Measurements from ENCODE around the gene RUFY2.

Gene RUFY2

GRCh38 chr10:68305854-68306253, 101.2 kb downstream of the RUFY2 start:
- TF ChIP-seq POLR2AphosphoS5 (IDR thresholded peaks at IDR 0.05; ENCODE audit: low read depth, low read length) (no peak), TAF1 (IDR thresholded peaks at IDR 0.05; ENCODE audit: borderline replicate concordance, insufficient read depth, low read length) (no peak), SIN3A (IDR thresholded peaks at IDR 0.05; ENCODE audit: borderline replicate concordance, insufficient read depth, low read length) (no peak)

DNA sequence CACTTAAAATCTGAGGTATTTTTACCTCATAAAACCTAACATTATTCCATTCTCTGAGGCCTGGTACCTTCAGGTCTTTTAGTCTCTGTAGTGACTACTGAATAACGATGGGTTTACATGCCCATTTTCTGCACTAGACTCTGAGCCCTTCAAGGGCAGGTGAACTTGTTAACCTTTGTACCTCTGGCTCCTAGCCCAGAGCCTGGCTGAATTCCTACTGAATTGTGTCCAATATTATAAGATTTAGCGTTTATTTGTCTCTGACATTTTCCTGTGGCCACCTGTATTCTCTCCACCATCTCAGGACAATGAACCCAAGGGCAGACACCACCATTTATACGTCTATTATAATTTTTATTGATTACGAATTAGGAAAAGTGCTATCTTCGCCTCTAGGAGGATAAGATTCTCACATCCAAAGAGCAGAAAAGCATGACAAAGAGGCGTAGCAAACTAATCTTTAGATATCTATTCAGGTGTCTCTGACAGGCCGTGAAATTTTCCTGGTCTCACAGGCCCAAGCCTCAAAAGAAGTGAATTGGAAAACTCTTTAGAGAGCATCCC, 103.1 kb downstream of the RUFY2 start:
- no peak for TF ChIP-seq SIN3A (IDR thresholded peaks at IDR 0.05; ENCODE audit: borderline replicate concordance, insufficient read depth, low read length)
- TF ChIP-seq FOXP2 (optimal IDR thresholded peaks at IDR 0.05; ENCODE audit: borderline replicate concordance, extremely low read depth, extremely low read length, insufficient read depth), result no peak
- no peak for TF ChIP-seq TAF1 (IDR thresholded peaks at IDR 0.05; ENCODE audit: borderline replicate concordance, insufficient read depth, low read length)
- no peak for TF ChIP-seq POLR2AphosphoS5 (IDR thresholded peaks at IDR 0.05; ENCODE audit: low read depth, low read length)
- no peak for TF ChIP-seq REST (IDR thresholded peaks at IDR 0.05; ENCODE audit: insufficient read depth in 1 of 2, low read depth in 2 of 2, low read length in 2 of 2)

DNA sequence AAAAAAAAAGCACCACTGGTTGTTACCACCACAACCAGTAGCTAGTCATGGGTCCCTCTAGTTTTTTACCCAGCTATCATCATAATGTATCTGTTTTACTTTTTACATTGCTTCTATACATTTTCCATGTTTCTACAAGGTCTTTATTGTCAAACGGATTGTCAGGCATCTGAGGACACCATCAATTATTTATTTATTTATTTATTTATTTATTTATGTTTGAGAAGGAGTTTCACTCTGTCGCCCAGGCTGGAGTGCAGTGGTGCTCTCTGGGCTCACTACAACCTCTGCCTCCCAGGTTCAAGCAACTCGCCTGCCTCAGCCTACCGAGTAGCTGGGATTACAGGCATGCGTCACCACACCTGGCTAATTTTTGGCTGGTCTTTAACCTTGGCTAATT, 104.2 kb downstream of the RUFY2 start:
- TF ChIP-seq FOXP2 (optimal IDR thresholded peaks at IDR 0.05; ENCODE audit: borderline replicate concordance, extremely low read depth, extremely low read length, insufficient read depth) (no peak), POLR2AphosphoS5 (IDR thresholded peaks at IDR 0.05; ENCODE audit: low read depth, low read length) (no peak), TAF1 (IDR thresholded peaks at IDR 0.05; ENCODE audit: borderline replicate concordance, insufficient read depth, low read length) (no peak), SIN3A (IDR thresholded peaks at IDR 0.05; ENCODE audit: borderline replicate concordance, insufficient read depth, low read length) (no peak), REST (IDR thresholded peaks at IDR 0.05; ENCODE audit: insufficient read depth in 1 of 2, low read depth in 2 of 2, low read length in 2 of 2) (no peak)

GRCh38 chr10:68302503-68302823, 104.6 kb downstream of the RUFY2 start:
- TF ChIP-seq REST (IDR thresholded peaks at IDR 0.05; ENCODE audit: insufficient read depth in 1 of 2, low read depth in 2 of 2, low read length in 2 of 2) (no peak), POLR2AphosphoS5 (IDR thresholded peaks at IDR 0.05; ENCODE audit: low read depth, low read length) (no peak), TAF1 (IDR thresholded peaks at IDR 0.05; ENCODE audit: borderline replicate concordance, insufficient read depth, low read length) (no peak), SIN3A (IDR thresholded peaks at IDR 0.05; ENCODE audit: borderline replicate concordance, insufficient read depth, low read length) (no peak), FOXP2 (optimal IDR thresholded peaks at IDR 0.05; ENCODE audit: borderline replicate concordance, extremely low read depth, extremely low read length, insufficient read depth) (no peak)

GRCh38 chr10:68301790-68302502, 105.1 kb downstream of the RUFY2 start:
- TF ChIP-seq REST (IDR thresholded peaks at IDR 0.05; ENCODE audit: insufficient read depth in 1 of 2, low read depth in 2 of 2, low read length in 2 of 2) (no peak), SIN3A (IDR thresholded peaks at IDR 0.05; ENCODE audit: borderline replicate concordance, insufficient read depth, low read length) (no peak), FOXP2 (optimal IDR thresholded peaks at IDR 0.05; ENCODE audit: borderline replicate concordance, extremely low read depth, extremely low read length, insufficient read depth) (no peak), POLR2AphosphoS5 (IDR thresholded peaks at IDR 0.05; ENCODE audit: low read depth, low read length) (no peak), TAF1 (IDR thresholded peaks at IDR 0.05; ENCODE audit: borderline replicate concordance, insufficient read depth, low read length) (no peak)
